ENCODE data around the gene PGLYRP1. TPM values are rescaled to one million over a fixed set of nuclear protein-coding genes. Genes with fewer than 3 reads are reported as not detected.
A peak's percentile ranks its signal among the peaks of the same experiment; 100 is the strongest.

PGLYRP1 gene
- total RNA-seq, 2 experiments from 2014 or later: not detected

DNA sequence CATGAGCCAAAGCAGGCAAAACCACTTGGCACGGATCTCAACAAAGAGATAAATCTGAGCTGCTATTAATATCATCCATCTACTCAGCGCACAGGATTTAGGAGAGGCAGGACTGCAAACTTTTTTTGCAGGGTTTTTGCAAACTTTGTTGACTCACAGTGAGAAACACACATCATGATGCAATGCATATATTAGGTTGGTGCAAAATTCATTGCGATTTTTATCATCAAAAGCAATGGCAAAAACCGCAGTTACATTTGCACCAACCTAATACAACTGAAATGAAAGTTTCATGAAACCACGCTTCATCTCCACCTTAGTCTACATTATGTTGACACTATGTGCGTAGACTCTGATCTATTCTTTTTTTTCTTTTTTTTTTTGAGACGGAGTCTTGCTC, 44.7 kb downstream of the PGLYRP1 start:
- H3K9me3 Mint-ChIP-seq: no peaks in the 10 kb centered on the region

DNA sequence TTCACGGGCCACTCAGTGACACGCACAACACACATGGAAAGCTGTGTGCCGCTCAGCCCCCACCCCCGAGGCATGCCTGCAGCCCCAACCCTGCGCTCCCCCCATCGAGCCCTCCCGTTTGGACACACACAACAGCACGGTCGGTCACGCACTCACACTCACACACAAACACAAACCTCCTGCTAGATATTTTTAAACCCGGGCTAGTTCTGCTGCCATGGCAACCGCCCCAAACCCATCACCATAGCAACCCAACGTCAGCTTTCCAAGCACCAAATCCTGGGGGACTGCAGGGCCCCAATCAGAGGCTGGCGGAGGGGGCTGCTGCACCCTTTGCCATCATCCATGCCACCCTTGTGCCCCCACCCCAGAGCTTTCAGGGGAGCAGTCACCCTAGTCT, 46.7 kb downstream of the PGLYRP1 start:
- no peaks in the 10 kb centered on the region for H3K9me3 Mint-ChIP-seq
- ATAC-seq (ENCODE audit: low read depth) (no peak), DNase-seq (no peak)
- peaks cover 55% of the 10 kb centered on the region for H3K27me3 Mint-ChIP-seq
- H3K36me3 Mint-ChIP-seq: no peaks in the 10 kb centered on the region
- POLR2A ChIA-PET: no interaction called here
- H3K27ac Mint-ChIP-seq: no peak overlapping the region
- no peak overlapping the region for H3K4me3 Mint-ChIP-seq
- H3K4me1 Mint-ChIP-seq: peaks cover 18% of the 10 kb centered on the region

More for the DNA sequence above, 44.7 kb downstream of the PGLYRP1 start:
- DNase-seq: no peak
- no peaks in the 10 kb centered on the region for H3K36me3 Mint-ChIP-seq
- POLR2A ChIA-PET: interaction anchor here (1.4 kb wide), 1 partner anchor 17 kb away, joined by 3 read pairs; the partner anchor contains the start of gene CCDC61
- H3K4me1 Mint-ChIP-seq: peaks cover 5% of the 10 kb centered on the region
- no peak overlapping the region for H3K4me3 Mint-ChIP-seq
- ATAC-seq (ENCODE audit: low read depth): no peak
- no peak overlapping the region for H3K27ac Mint-ChIP-seq
- peaks cover 44% of the 10 kb centered on the region for H3K27me3 Mint-ChIP-seq

DNA sequence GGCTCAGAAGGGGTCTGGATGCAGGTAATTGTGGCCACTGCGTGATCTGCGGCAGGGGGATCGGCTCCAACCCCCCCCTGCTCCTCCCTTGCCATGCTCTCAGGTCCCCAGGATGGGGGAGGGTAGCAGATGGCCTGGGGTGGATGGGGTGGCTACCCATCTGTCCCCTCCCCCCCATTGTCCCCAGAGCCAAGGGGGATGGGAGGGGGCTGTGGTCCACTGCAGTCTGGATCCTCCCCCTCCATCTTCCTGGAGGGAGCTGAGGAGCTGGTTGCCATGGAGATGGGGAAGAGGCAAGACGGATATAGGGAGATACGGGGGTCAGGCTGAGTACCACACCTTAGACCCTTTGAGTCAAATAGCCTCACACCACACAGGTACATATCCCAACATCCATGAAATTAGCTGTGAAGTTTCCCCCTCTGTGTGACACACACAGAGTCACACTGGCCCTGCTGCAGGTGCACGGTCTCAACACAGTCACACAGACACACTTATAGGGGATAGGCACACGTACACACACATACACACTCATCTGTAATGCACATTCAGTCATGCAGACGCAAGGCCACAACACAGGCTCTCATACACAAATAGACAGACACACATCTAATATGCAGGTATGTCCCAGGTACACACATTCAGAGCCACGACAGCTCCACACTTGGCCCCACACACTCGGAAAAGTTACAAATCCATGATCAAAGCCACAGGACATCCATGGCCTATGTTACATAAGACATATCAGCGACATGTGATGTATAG, 47.4 kb downstream of the PGLYRP1 start:
- H3K4me1 Mint-ChIP-seq: peaks cover 20% of the 10 kb centered on the region
- POLR2A ChIA-PET: no interaction called here
- H3K27ac Mint-ChIP-seq: no peak overlapping the region
- H3K4me3 Mint-ChIP-seq: no peak overlapping the region
- ATAC-seq (ENCODE audit: low read depth): no peak
- no peaks in the 10 kb centered on the region for H3K36me3 Mint-ChIP-seq
- DNase-seq: no peak
- no peaks in the 10 kb centered on the region for H3K9me3 Mint-ChIP-seq
- peaks cover 61% of the 10 kb centered on the region for H3K27me3 Mint-ChIP-seq

DNA sequence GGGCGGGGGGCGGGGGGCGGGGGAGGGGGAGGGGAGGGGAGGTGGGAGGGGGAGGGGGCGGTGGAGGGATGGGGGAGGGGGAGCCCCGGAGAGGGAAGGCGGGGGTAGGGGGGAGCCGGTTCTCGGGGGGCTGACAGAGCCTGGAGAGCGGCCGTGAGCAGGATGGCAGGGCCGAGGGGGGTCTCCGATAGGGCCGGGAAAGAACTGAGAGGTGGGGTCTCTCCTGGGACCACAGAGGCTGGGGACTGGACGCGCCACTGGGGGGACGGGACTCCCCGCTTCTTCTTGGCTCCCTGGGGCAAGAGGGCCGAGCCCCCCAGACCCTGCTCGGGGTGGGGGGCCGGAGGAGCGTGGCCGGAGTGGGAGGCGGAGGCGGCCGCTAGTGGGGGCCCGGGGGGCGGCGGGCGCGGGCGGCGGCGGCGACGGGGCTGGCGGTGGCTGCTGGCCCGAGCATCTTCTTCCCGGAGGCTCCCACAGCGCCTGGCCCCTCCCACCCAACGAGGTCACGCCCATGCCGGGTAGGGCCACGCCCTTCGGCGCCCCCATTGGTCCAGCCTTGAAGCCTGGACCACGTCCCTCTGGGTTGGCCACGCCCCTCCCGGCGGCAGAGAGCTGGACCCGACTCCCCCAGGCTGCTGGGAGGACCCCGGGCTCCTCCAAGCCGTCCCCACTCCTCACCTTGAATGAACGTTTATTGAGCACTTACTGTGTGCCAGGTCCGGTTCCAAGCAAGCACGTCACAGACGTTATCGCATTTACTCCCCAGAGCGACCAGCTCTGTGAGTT, 49.1 kb downstream of the PGLYRP1 start, which contains the start of gene NOVA2:
TSS of gene NOVA2 (minus strand) at position 313 of the 786 bp plus-strand sequence. CDS start 514 bp downstream, outside the sequence.
- Mint-ChIP-seq H3K36me3 (no peaks in the 10 kb centered on the region), H3K9me3 (no peaks in the 10 kb centered on the region), H3K4me1 (peaks cover 20% of the 10 kb centered on the region), H3K27me3 (peaks cover 74% of the 10 kb centered on the region), H3K4me3 (no peak within 1 kb of the TSS), H3K27ac (no peak within 1 kb of the TSS)
- ATAC-seq (ENCODE audit: low read depth) (peak; percentile 45), DNase-seq (peak; percentile 62)
- POLR2A ChIA-PET: interaction anchor here (0.9 kb wide), 1 partner anchor 10 kb away, joined by 3 read pairs; no protein-coding TSS in a partner anchor

DNA sequence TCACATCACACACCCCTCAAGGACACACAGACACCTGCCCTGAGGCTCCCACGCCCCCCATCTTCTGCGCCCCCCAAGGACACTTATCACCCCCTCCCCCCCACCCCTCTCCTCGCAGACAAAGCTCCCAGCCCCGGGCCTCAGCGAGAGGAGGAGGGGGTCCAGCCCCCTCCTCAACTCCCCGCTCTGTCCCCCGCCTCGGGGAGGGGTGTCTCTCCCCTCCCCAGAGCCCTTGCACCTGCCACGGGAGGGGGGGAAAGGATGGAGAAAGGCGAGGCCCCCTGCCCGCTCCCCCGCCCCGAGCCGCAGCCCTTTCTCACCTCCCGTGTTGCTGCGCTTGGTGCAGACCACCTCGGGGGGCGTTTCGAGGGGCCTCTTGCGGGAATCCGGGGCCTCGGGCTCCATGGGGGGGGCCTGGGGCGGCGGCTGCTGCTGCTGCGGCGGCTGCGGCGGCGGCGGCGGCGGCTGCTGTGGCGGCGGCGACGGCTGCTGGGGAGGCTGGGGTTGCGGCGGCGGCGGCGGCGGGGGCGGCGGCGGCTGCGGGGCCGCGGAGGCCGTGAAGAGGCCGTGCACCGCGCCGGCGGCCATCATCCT, 49.8 kb downstream of the PGLYRP1 start:
- ATAC-seq (ENCODE audit: low read depth) (no peak), DNase-seq (no peak)
- H3K27me3 Mint-ChIP-seq: peaks cover 75% of the 10 kb centered on the region
- H3K27ac Mint-ChIP-seq: no peak overlapping the region
- POLR2A ChIA-PET: no interaction called here
- peaks cover 20% of the 10 kb centered on the region for H3K4me1 Mint-ChIP-seq
- no peaks in the 10 kb centered on the region for H3K9me3 Mint-ChIP-seq
- H3K4me3 Mint-ChIP-seq: no peak overlapping the region
- H3K36me3 Mint-ChIP-seq: no peaks in the 10 kb centered on the region

DNA sequence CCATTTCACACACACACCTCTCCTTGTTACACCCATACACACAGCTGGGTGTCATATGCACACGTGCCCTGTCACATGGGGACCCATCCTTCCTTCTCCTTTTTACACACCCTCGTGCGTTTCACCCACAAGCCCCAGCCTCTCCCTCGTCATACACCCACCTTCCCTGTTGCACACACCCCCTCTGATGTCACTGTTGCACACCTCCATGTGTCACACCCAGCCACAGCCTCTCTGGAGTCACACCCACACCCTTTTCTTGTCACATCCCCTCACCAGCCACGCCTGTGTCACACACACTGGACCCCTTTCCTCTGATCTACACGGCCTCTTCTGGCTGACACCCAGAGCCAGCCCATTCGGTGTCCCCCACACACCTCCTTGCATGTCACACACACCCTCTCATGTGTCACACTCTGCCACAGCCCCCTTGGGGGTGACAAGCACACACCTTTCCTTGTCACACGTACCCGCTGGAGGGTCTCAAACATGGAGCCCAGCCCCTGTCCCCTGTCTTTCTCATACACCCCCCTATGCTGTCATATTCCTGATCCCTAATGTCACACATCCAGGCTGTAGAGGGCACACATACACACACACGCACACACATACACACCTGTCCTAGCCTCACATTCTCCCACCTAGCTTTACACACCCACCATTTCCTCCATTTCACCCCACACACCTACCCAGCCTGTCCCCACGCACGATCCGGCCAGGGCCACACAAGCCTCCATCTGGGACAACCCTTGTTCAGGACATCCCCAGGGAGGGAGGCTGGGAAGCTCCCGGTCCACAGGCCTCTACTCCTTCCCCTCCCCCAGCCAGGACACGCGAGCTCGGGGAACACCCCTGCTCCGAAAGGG, 50.5 kb downstream of the PGLYRP1 start:
- POLR2A ChIA-PET: no interaction called here
- ATAC-seq (ENCODE audit: low read depth) (peak; percentile 28), DNase-seq (peak; percentile 34)
- Mint-ChIP-seq H3K4me1 (peaks cover 20% of the 10 kb centered on the region), H3K9me3 (no peaks in the 10 kb centered on the region), H3K27ac (no peak overlapping the region), H3K36me3 (no peaks in the 10 kb centered on the region), H3K4me3 (no peak overlapping the region), H3K27me3 (peaks cover 70% of the 10 kb centered on the region)

DNA sequence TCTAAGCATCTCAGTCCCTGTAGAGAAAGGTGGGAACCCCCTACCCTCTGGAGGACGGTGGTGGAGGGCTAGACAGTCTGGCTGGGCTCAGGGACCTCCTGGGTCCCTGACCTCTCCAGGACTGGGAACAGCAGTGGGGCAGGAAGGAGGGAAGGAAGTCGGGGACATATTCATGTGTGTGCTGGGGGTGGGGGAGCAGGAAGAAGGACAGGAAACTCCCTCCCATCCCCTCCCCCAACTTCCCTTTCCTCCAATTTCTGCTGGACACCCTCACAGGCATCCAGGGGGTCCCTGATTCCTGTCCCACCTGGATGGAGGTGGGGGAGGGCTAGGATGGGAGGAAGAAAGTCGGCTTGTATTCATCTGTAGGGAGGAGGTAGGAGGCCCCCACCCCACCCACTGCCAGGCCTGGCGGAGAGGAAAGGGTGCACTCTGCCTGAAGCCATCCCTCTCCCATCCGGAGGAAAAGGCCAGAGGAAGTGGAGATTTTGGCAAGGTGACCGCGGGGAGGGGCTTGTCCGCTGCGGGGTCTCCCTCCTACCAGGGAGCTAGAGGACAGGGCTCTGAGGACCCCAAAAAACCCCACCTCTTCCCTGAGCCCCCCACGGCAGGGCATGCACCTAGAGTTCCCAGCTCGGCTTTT, 51.5 kb downstream of the PGLYRP1 start:
- Mint-ChIP-seq H3K36me3 (no peaks in the 10 kb centered on the region), H3K4me1 (peaks cover 20% of the 10 kb centered on the region), H3K9me3 (no peaks in the 10 kb centered on the region), H3K27ac (no peak overlapping the region), H3K4me3 (peak overlapping the region; percentile 39), H3K27me3 (peaks cover 65% of the 10 kb centered on the region)
- no peak for ATAC-seq (ENCODE audit: low read depth)
- POLR2A ChIA-PET: no interaction called here
- DNase-seq: no peak

DNA sequence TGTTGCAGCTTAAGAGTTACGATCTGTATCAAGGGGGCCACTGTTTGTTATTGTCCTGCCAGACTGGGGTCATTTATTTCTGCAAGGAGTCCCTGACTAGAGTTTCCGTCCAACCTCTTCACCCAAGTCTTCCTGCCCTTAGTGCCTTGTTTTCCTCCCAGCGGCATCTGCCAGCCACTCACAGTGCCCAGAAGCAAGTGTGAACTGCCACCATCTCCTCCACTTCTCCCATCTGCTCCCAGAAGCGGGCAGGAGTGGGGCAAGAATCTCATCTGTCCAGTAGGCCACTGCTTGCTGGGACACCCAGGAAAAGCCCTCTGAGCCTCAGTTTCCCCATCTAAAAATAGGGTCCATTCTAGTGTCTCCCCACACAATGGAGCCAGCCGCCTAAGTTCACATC, 53.2 kb downstream of the PGLYRP1 start:
- Mint-ChIP-seq H3K27me3 (peaks cover 57% of the 10 kb centered on the region), H3K27ac (no peak overlapping the region), H3K36me3 (no peaks in the 10 kb centered on the region), H3K4me3 (no peak overlapping the region), H3K9me3 (no peaks in the 10 kb centered on the region), H3K4me1 (peaks cover 15% of the 10 kb centered on the region)
- POLR2A ChIA-PET: interaction anchor here (1.2 kb wide), 1 partner anchor 67 kb away, joined by 3 read pairs; the partner anchor contains the start of gene MYPOP
- DNase-seq: no peak
- ATAC-seq (ENCODE audit: low read depth): no peak

Small RNA genes lying within 50 kb of the gene (microRNA-seq; reads per million reads assigned to microRNA genes)
- gene MIR769: 143 reads per million, percentile 60 among the genes with 10 or more reads in this experiment

Other genes starting within 250 kb of the PGLYRP1 start
- gene DMPK, start 240.6 kb downstream of the PGLYRP1 start, total RNA-seq: 10 to 100 TPM; 26.4 to 32.2 TPM
- 10 to 100 TPM; 47.0 to 50.6 TPM for gene DMWD, start 230.2 kb downstream of the PGLYRP1 start, total RNA-seq
- gene RSPH6A, start 207.7 kb downstream of the PGLYRP1 start, total RNA-seq: under 1 TPM; 0.30 to 0.40 TPM
- gene SYMPK, start 159.9 kb downstream of the PGLYRP1 start, total RNA-seq: 100 to 1,000 TPM; 100 to 113 TPM
- gene FOXA3, start 158.7 kb downstream of the PGLYRP1 start, total RNA-seq: not detected
- gene IRF2BP1, start 136.9 kb downstream of the PGLYRP1 start, total RNA-seq: 10 to 100 TPM; 20.9 to 23.9 TPM
- gene MYPOP, start 120.4 kb downstream of the PGLYRP1 start, total RNA-seq: 10 to 100 TPM; 12.0 to 12.5 TPM
- not detected for gene NANOS2, start 108.3 kb downstream of the PGLYRP1 start, total RNA-seq
- not detected for gene NOVA2, start 49.2 kb downstream of the PGLYRP1 start, total RNA-seq
- 10 to 100 TPM; 31.5 to 34.2 TPM for gene CCDC61, start 27.6 kb downstream of the PGLYRP1 start, total RNA-seq
- gene IGFL4, start 17.9 kb upstream of the PGLYRP1 start, total RNA-seq: not detected
- gene IGFL3, start 101.6 kb upstream of the PGLYRP1 start, total RNA-seq: not detected
- gene IGFL2, start 125.2 kb upstream of the PGLYRP1 start, total RNA-seq: not detected
- gene IGFL1, start 206.7 kb upstream of the PGLYRP1 start, total RNA-seq: not detected

All from activated naive CD8-positive, alpha-beta T cell treated with anti-CD3 and anti-CD28 coated beads, Interleukin-2, amount 10 ng/mL, durations not matched to agents 7 days and 5 days (primary cell).